ENCODE data around the gene MED25.

Gene MED25

GRCh38 chr19:49772850-49773432 lies 45.1 kb upstream of the MED25 start:
- H3K9me3 ChIP-seq (ENCODE audit: insufficient read depth, low read depth, low read length): no peaks in the 10 kb centered on the region
- no peaks in the 10 kb centered on the region for H3F3A ChIP-seq (ENCODE audit: low read depth)
- TF ChIP-seq CTCF (conservative IDR thresholded peaks at IDR 0.05; ENCODE audit: low read length) (no peak), EZH2phosphoT487 (IDR thresholded peaks at IDR 0.05; ENCODE audit: borderline replicate concordance) (no peak)
- no peak overlapping the region for H2AFZ ChIP-seq (ENCODE audit: low read length)
- peaks cover 34% of the 10 kb centered on the region for H3K79me2 ChIP-seq (ENCODE audit: insufficient read depth, low read length)
- H3K9ac ChIP-seq (ENCODE audit: low read depth, low read length, poor library complexity, severe bottlenecking): no peak overlapping the region
- H3K4me3 ChIP-seq (ENCODE audit: low read length, poor library complexity, severe bottlenecking): no peak overlapping the region
- no peak overlapping the region for H3K4me2 ChIP-seq (ENCODE audit: low read depth, low read length, poor library complexity, severe bottlenecking)
- H3K4me1 ChIP-seq (ENCODE audit: insufficient read depth, low read length, poor library complexity, severe bottlenecking): peaks cover 9% of the 10 kb centered on the region
- no peaks in the 10 kb centered on the region for H3K9me2 ChIP-seq (replicated peaks; ENCODE audit: low read depth, low read length)
- H3K36me3 ChIP-seq (ENCODE audit: insufficient read depth, low read length): no peaks in the 10 kb centered on the region
- H4K20me1 ChIP-seq (ENCODE audit: insufficient read depth, low read length, poor library complexity, severe bottlenecking): peaks cover 9% of the 10 kb centered on the region
- no peaks in the 10 kb centered on the region for H3K27me3 ChIP-seq (ENCODE audit: insufficient read depth, low read length, poor library complexity, severe bottlenecking)

- Histone ChIP-seq H3K9me3 (ENCODE audit: insufficient read depth, low read depth, low read length) (no peaks in the 10 kb centered on the region), H3K79me2 (ENCODE audit: insufficient read depth, low read length) (peaks cover 25% of the 10 kb centered on the region; the same call in 1 of the 2 replicates), H3K4me2 (ENCODE audit: low read depth, low read length, poor library complexity, severe bottlenecking) (no peak overlapping the region), H3F3A (ENCODE audit: low read depth) (no peaks in the 10 kb centered on the region), H3K9me2 (replicated peaks; ENCODE audit: low read depth, low read length) (no peaks in the 10 kb centered on the region), H3K27me3 (ENCODE audit: insufficient read depth, low read length, poor library complexity, severe bottlenecking) (no peaks in the 10 kb centered on the region), H3K9ac (ENCODE audit: low read depth, low read length, poor library complexity, severe bottlenecking) (no peak overlapping the region), H3K4me3 (ENCODE audit: low read length, poor library complexity, severe bottlenecking) (no peak overlapping the region), H3K4me1 (ENCODE audit: insufficient read depth, low read length, poor library complexity, severe bottlenecking) (no peaks in the 10 kb centered on the region), H3K36me3 (ENCODE audit: insufficient read depth, low read length) (no peaks in the 10 kb centered on the region), H2AFZ (ENCODE audit: low read length) (no peak overlapping the region), H4K20me1 (ENCODE audit: insufficient read depth, low read length, poor library complexity, severe bottlenecking) (peaks cover 3% of the 10 kb centered on the region)
- TF ChIP-seq EZH2phosphoT487 (IDR thresholded peaks at IDR 0.05; ENCODE audit: borderline replicate concordance): no peak
Measured at GRCh38 chr19:49773663-49774350, 44.3 kb upstream of the MED25 start.

GRCh38 chr19:49774969-49775368 lies 43.1 kb upstream of the MED25 start:
- H3K4me1 ChIP-seq (ENCODE audit: insufficient read depth, low read length, poor library complexity, severe bottlenecking): no peaks in the 10 kb centered on the region
- H3K79me2 ChIP-seq (ENCODE audit: insufficient read depth, low read length): peaks cover 17% of the 10 kb centered on the region; the same call in 1 of the 2 replicates
- no peaks in the 10 kb centered on the region for H3K9me3 ChIP-seq (ENCODE audit: insufficient read depth, low read depth, low read length)
- H4K20me1 ChIP-seq (ENCODE audit: insufficient read depth, low read length, poor library complexity, severe bottlenecking): peaks cover 3% of the 10 kb centered on the region
- no peaks in the 10 kb centered on the region for H3K27me3 ChIP-seq (ENCODE audit: insufficient read depth, low read length, poor library complexity, severe bottlenecking)
- no peak overlapping the region for H3K4me2 ChIP-seq (ENCODE audit: low read depth, low read length, poor library complexity, severe bottlenecking)
- no peaks in the 10 kb centered on the region for H3F3A ChIP-seq (ENCODE audit: low read depth)
- TF ChIP-seq CTCF (conservative IDR thresholded peaks at IDR 0.05; ENCODE audit: low read length) (no peak), EZH2phosphoT487 (IDR thresholded peaks at IDR 0.05; ENCODE audit: borderline replicate concordance) (no peak)
- no peaks in the 10 kb centered on the region for H3K9me2 ChIP-seq (replicated peaks; ENCODE audit: low read depth, low read length)
- H2AFZ ChIP-seq (ENCODE audit: low read length): no peak overlapping the region
- no peak overlapping the region for H3K9ac ChIP-seq (ENCODE audit: low read depth, low read length, poor library complexity, severe bottlenecking)
- H3K36me3 ChIP-seq (ENCODE audit: insufficient read depth, low read length): no peaks in the 10 kb centered on the region
- no peak overlapping the region for H3K4me3 ChIP-seq (ENCODE audit: low read length, poor library complexity, severe bottlenecking)

Data from Loucy (cell line).